Activated T-cell treated with anti-CD3 and anti-CD28 coated beads, Interleukin-2, amount 50 U/mL, for 4 hours (primary cell): ENCODE results near the gene SIX4. TPM values are rescaled to one million over a fixed set of nuclear protein-coding genes. Genes with fewer than 3 reads are reported as not detected.
"Not testable (repeated sequence)": the region's sequence is repeated elsewhere in the genome, so short reads cannot be mapped to it uniquely, and the experiment has no call there.

Experiments
- ATAC-seq, 2 donors: fragments of 200-7000 bp; cut with Tn5 transposase; one replicate each; pipeline ENCODE4 v1.10.0; 2021
- DNase-seq: peaks from one replicate; pipeline ENCODE4 v3.0.0-alpha.2; 2020
- H3K27me3 Mint-ChIP-seq: one replicate; pipeline ENCODE4 v1.8.0; 2021; ENCODE audit warnings: low read depth, mixed read lengths
- H3K36me3 Mint-ChIP-seq: one replicate; pipeline ENCODE4 v1.8.0; 2022; ENCODE audit warnings: mixed read lengths; ENCODE audit not compliant: insufficient read depth
- H3K4me1 Mint-ChIP-seq: one replicate; pipeline ENCODE4 v1.8.0; 2021; ENCODE audit warnings: low read depth, mixed read lengths
- H3K4me3 Mint-ChIP-seq: one replicate; pipeline ENCODE4 v1.8.0; 2021; ENCODE audit warnings: mild to moderate bottlenecking, moderate library complexity, mixed read lengths
- H3K9me3 Mint-ChIP-seq: one replicate; pipeline ENCODE4 v1.8.0; 2021; ENCODE audit warnings: mixed read lengths
- total RNA-seq, 3 donors: library from RNA; stranded (reverse); gene quantifications; one replicate each; pipeline ENCODE4 v1.2.1, GENCODE V29; 2021

The SIX4 gene
- total RNA-seq, 3 donors from 2014 or later: 0.11 TPM; not detected in 2

DNA sequence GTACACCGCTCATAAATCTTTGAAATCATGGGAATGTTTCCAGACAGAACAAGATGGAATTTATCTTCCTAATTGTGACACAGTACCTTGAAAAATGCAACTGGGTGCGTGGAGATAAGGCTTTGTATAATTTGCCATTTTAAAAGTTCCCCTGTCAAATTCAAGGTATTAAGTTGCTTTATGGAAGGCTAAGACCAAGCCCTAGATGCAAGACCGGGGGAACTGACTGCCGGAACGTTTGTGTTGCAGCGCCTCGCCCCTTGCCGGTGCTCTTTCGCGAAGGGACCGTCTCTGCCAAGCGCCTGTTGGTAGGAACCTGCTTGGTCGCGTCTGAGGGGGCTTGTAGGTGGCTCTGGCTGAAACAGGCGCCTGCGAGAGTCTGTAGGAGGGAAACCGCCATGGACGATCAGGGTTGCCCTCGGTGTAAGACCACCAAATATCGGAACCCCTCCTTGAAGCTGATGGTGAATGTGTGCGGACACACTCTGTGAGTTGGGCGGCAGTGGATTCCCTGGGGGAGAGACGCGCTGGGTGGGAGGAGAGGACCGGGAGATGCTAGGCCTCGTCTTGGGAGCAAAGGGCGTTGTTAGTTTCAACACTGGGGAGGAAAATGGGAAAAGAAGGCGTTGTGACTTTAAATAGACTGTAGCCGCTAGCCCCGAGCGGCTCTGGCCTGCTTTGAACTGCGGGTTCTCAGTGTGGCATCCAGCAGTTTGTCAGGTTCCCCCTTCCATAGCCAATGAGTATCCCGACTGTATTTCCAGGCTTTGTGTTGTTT lies 10.5 kb upstream of the SIX4 start, which contains the start of gene MNAT1:
TSS of gene MNAT1 (plus strand) at position 297 of the 778 bp plus-strand sequence. CDS start at position 399, 102 bp downstream.
- ATAC-seq (peak; percentile 98 to 99), DNase-seq (peak; percentile 70)
- Mint-ChIP-seq H3K9me3 (no peaks in the 10 kb centered on the region), H3K27me3 (peaks cover 20% of the 10 kb centered on the region), H3K36me3 (no peaks in the 10 kb centered on the region), H3K4me3 (peak within 1 kb of the TSS; percentile 100), H3K4me1 (peaks cover 26% of the 10 kb centered on the region)

GRCh38 chr14:60732840-60733483 lies 8.8 kb upstream of the SIX4 start:
- H3K9me3 Mint-ChIP-seq: no peaks in the 10 kb centered on the region
- peaks cover 34% of the 10 kb centered on the region for H3K27me3 Mint-ChIP-seq
- no peak overlapping the region for H3K4me3 Mint-ChIP-seq
- no peak for DNase-seq
- no peaks in the 10 kb centered on the region for H3K36me3 Mint-ChIP-seq
- H3K4me1 Mint-ChIP-seq: peaks cover 22% of the 10 kb centered on the region
- ATAC-seq: no peak

DNA sequence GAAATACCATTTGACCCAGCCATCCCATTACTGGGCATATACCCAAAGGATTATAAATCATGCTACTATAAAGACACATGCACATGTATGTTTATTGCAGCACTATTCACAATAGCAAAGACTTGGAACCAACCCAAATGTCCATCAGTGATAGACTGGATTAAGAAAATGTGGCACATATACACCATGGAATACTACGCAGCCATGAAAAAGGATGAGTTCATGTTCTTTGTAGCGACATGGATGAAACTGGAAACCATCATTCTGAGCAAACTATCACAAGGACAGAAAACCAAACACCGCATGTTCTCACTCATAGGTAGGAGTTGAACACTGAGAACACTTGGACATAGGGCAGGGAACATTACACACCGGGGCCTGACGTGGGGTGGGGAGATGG lies 7.1 kb upstream of the SIX4 start:
- ATAC-seq, H3K9me3 Mint-ChIP-seq, H3K4me3 Mint-ChIP-seq, DNase-seq, H3K36me3 Mint-ChIP-seq: not testable (repeated sequence)
- H3K4me1 Mint-ChIP-seq: peaks cover 19% of the 10 kb centered on the region
- peaks cover 49% of the 10 kb centered on the region for H3K27me3 Mint-ChIP-seq

DNA sequence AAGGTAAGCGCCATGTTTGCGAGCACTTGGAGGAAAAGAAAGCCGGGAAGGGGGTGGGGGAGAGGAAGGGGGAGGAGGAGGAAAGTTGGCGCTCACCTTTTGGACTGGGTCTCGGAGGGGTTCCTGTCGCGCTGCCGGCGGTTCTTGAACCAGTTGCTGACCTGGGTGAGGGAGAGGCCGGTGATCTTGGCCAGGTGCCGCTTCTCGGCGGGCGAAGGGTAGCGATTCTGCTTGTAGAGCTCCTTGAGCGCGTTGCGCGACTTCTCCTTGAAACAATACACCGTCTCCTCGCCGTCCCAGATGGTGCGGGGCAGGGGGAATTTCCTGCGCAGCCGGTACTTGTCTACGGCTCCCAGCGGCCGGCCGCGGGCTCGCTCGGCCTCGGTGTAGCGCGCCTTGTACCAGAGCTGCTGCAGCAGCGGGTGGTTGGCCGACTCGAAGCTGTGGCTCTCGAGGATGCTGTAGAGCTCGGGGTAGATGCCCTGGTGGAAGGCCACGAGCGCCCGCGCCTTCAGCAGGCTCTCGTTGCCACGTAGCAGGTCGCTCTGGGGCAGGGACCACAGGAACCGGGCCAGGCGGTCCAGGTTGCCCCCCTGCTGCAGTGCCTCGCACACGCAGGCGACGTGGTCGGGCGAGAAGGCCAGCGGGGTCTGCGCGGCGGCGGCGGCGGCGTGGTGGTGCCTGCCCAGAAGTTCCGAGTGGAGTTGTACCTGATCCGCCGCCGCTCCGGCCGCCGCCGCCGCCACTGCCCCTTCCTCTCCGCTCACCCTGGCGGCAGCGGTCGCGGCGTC lies 840 bp downstream of the SIX4 start:
- peak; percentile 36 to 47 for ATAC-seq
- H3K36me3 Mint-ChIP-seq: no peaks in the 10 kb centered on the region
- no peaks in the 10 kb centered on the region for H3K9me3 Mint-ChIP-seq
- peaks cover 19% of the 10 kb centered on the region for H3K4me1 Mint-ChIP-seq
- H3K27me3 Mint-ChIP-seq: peaks cover 72% of the 10 kb centered on the region
- H3K4me3 Mint-ChIP-seq: peak overlapping the region; percentile 84
- peak; percentile 8 for DNase-seq

DNA sequence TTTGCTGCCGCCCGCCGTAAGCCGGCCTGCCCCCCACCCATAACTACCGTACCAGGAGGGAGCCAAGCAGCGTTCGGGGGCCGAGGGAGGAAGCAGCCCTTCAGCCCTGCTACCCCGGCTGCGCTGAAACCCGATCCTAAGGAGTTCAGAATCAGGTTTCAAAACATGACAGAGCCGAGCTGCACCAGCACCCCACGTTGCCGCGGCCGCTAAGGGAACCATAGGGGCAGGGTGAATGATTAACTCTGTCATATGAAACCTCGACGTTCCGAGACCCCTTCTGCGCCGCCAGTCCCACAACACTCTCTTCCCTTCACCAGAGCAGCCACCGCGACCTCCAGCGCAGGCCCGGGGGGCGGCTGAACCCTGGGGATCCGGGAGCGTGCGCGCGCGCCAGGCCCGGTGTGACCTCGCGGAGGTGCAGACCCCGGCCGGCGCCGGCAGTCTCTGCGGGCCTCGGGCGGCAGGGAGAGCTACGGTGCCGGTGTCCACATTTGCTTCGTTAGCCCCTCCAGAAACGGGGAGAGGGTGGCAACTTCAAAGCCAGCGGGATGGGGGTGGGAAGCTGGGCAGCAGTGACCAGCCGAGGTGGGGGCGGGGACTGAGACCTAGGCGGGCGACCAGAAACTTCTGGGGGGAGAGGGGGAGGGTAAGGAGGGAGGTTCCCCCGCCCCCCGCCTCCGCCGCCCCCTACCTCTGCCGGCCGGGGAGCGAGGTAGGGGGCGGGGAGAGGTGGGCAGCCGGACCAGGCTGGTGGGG lies 1.6 kb downstream of the SIX4 start:
- H3K36me3 Mint-ChIP-seq: no peaks in the 10 kb centered on the region
- DNase-seq (peak; percentile 13), ATAC-seq (peak; percentile 16 to 27)
- no peaks in the 10 kb centered on the region for H3K9me3 Mint-ChIP-seq
- peaks cover 68% of the 10 kb centered on the region for H3K27me3 Mint-ChIP-seq
- H3K4me1 Mint-ChIP-seq: peaks cover 19% of the 10 kb centered on the region
- H3K4me3 Mint-ChIP-seq: peak overlapping the region; percentile 84

GRCh38 chr14:60722107-60722356 lies 2.1 kb downstream of the SIX4 start:
- Mint-ChIP-seq H3K9me3 (no peaks in the 10 kb centered on the region), H3K27me3 (peaks cover 64% of the 10 kb centered on the region), H3K4me1 (peaks cover 19% of the 10 kb centered on the region), H3K4me3 (peak overlapping the region; percentile 76), H3K36me3 (no peaks in the 10 kb centered on the region)
- ATAC-seq (no peak), DNase-seq (no peak)

DNA sequence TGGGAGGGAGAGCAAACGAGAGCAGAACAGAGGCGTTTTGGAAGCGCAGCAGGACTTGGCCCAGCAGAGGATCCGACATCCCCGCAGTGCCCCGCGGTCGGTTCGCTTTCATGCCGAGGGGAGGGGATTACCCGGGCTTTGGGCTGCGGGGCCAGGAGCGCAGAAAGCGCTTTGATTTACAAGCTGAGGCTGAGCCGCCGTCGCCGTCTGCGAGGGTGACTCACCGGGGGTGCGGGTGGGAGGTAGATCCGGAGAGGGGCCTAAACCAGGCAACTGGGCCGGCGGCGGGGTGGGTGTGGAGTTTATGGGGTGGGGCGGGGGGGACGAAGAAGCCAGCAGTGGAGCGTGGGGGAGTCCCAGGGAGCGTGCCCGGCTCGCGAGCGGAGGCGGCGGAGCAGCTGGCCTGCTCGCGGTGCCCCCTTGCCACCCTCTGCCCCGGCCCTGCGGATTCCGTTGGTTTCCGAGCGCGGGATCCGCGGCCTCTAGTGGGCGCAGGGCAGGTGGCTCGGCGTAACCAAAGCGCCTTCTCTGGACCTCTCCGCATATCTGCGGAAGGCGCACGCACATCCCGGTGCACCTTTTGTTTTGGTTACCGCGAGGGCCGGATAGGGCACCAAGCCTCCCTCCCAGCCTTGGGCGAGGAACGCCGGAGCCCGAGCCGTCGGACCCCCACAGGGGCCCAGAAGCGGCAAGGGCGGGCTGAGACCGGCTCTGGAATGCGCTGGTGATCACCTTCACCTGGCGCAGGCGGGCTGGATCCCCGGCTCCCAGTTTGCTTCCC lies 2.6 kb downstream of the SIX4 start:
- no peaks in the 10 kb centered on the region for H3K36me3 Mint-ChIP-seq
- DNase-seq (peak; percentile 76), ATAC-seq (peak; percentile 58 to 67)
- H3K4me1 Mint-ChIP-seq: peaks cover 19% of the 10 kb centered on the region
- peaks cover 61% of the 10 kb centered on the region for H3K27me3 Mint-ChIP-seq
- peak overlapping the region; percentile 76 for H3K4me3 Mint-ChIP-seq
- H3K9me3 Mint-ChIP-seq: no peaks in the 10 kb centered on the region

DNA sequence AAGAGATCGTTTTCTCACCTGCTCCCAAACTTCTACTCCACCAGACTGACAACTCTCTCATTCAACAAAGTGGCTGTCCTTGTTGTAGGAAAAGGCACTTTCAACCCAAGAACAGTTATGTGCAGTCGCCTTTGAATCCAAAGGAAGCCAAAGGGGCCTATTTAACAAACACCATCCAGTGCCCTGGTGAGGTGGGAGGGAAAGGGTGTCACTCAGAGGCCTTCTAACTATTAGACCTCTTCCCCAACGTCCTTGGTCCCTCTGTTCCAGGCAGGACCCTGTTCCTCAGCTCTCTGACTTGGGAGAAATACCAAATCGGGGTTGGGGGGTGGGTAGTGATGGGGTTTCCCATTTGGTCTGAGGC lies 3.2 kb downstream of the SIX4 start:
- Mint-ChIP-seq H3K36me3 (no peaks in the 10 kb centered on the region), H3K27me3 (peaks cover 58% of the 10 kb centered on the region), H3K9me3 (no peaks in the 10 kb centered on the region), H3K4me1 (peaks cover 19% of the 10 kb centered on the region), H3K4me3 (peak overlapping the region; percentile 63)
- ATAC-seq (no peak), DNase-seq (no peak)

DNA sequence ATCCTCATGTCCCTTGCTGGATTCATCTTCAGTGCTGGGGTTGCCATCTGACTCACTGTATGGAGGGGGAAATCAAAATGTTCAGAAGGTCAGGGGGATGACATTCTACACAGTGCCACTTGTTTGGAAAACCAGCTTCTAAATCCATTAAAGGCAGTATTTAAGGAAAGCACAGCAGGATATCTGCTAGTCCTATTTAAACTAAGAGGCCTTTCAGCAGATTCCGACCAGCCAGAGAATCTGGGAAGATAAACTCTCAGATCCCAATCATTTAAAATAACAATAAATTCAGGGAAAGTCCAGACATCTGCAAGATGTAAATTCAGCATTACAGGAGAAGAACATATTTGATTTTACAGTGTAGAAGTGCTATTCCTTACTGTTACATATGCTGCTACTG lies 3.8 kb downstream of the SIX4 start:
- H3K36me3 Mint-ChIP-seq: no peaks in the 10 kb centered on the region
- H3K4me1 Mint-ChIP-seq: peaks cover 19% of the 10 kb centered on the region
- no peaks in the 10 kb centered on the region for H3K9me3 Mint-ChIP-seq
- no peak for ATAC-seq
- H3K27me3 Mint-ChIP-seq: peaks cover 55% of the 10 kb centered on the region
- no peak overlapping the region for H3K4me3 Mint-ChIP-seq
- DNase-seq: no peak

DNA sequence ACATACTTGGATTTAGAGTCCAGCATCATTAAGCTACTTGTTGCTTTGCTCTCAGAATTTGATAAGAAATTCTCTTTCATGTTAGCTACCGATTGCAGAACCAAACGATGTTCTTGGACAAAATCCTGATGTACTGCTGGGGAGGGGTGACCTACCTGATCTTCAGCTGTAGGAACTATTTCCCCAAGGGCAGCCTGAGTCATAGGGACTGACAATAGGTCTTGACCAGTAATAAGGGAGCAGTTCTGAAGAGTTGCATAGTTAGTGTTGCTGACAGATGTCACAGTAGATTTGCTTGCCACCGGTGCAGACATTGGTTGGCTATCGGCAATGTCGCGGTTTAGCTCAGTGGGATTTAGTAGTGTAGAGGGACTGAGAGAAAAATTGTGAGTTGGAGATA lies 10.6 kb downstream of the SIX4 start:
- ATAC-seq (no peak), DNase-seq (no peak)
- Mint-ChIP-seq H3K9me3 (no peaks in the 10 kb centered on the region), H3K4me1 (no peaks in the 10 kb centered on the region), H3K27me3 (peaks cover 28% of the 10 kb centered on the region), H3K36me3 (no peaks in the 10 kb centered on the region), H3K4me3 (no peak overlapping the region)

DNA sequence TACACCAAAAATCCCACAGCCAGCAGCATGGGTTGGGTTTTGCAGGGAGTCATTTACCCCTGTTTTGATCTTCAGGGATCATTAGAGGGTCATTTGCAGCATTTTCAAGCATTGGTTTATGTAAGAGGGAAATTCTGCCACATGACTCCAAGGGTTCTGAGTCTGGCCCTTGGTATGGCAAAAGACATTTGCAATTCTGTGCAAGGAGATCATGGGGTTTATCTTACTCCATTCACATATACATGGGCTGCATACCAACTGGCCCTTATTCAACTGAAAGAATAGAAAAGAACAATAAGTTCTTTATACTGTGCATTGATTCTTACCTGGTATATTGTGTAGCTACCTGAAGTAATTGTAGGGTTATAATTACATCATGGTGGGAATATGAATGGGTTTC lies 13.7 kb downstream of the SIX4 start:
- ATAC-seq (no peak), DNase-seq (no peak)
- Mint-ChIP-seq H3K27me3 (peaks cover 26% of the 10 kb centered on the region), H3K9me3 (no peaks in the 10 kb centered on the region), H3K4me3 (no peak overlapping the region), H3K4me1 (no peaks in the 10 kb centered on the region), H3K36me3 (no peaks in the 10 kb centered on the region)

DNA sequence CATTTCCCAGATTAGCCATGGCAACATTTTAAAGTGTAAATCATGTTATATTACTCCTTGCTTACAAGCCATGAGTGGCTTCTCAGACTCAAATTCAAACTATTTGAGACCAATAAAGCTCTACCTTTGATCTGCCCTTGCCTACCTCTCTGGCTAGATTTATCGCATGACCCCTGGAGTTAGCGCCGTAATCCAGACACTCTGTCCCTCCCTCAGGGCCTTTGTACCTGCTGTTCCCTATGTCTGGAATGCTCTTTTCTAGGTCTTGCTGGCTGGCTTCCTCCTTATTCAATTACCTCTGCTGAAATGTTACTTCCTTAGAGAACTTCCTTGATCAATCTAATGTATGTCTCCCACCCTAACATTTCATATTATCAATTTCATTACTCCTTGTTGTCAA lies 16.3 kb downstream of the SIX4 start:
- Mint-ChIP-seq H3K27me3 (peaks cover 21% of the 10 kb centered on the region), H3K9me3 (no peaks in the 10 kb centered on the region), H3K36me3 (no peaks in the 10 kb centered on the region), H3K4me3 (no peak overlapping the region), H3K4me1 (no peaks in the 10 kb centered on the region)
- no peak for DNase-seq
- ATAC-seq: no peak

- no peak for ATAC-seq
- peaks cover 17% of the 10 kb centered on the region for H3K9me3 Mint-ChIP-seq
- H3K27me3 Mint-ChIP-seq: peaks cover 15% of the 10 kb centered on the region
- no peaks in the 10 kb centered on the region for H3K36me3 Mint-ChIP-seq
- no peaks in the 10 kb centered on the region for H3K4me1 Mint-ChIP-seq
- DNase-seq: no peak
- no peak overlapping the region for H3K4me3 Mint-ChIP-seq
Measured at GRCh38 chr14:60705100-60705499, 19.1 kb downstream of the SIX4 start.
